HG02943 (cell line): ENCODE data around the gene KLHL21.
"Not testable (repeated sequence)": the region's sequence is repeated elsewhere in the genome, so short reads cannot be mapped to it uniquely, and the experiment has no call there.

Experiments used
- ATAC-seq: cut with Tn5 transposase; IDR thresholded peaks from one replicate; pipeline ENCODE4 v1.9.1; 2021; ENCODE audit warnings: mild to moderate bottlenecking, low read depth, moderate library complexity; ENCODE audit not compliant: unreplicated experiment

KLHL21 gene

GRCh38 chr1:6602669-6603237 lies at the start of gene KLHL21:
TSS of gene KLHL21 (minus strand) at chr1:6602869. CDS start at chr1:6602817, 52 bp downstream.
- peak; percentile 44 for ATAC-seq

GRCh38 chr1:6651909-6652308 lies 49.2 kb upstream of the KLHL21 start:
- no peak for ATAC-seq

DNA sequence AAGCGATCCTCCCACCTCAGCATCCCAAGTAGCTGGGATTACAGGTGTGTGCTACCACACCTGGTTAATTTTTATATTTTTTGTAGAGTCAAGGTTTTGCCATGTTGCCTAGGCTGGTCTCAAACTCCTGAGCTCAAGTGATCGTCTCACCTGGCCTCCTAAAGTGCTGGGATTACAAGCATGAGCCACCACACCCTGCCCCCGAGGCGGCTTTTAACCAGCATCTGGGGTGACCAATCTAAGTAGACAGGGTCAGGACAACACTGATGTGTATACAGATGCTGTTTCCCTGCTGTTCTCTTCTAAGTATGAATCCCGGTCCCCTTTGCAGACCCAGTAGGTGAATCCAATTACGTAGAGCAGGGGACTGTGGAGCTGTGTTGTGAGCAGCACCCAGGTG lies 45.9 kb upstream of the KLHL21 start:
- ATAC-seq = no peak

DNA sequence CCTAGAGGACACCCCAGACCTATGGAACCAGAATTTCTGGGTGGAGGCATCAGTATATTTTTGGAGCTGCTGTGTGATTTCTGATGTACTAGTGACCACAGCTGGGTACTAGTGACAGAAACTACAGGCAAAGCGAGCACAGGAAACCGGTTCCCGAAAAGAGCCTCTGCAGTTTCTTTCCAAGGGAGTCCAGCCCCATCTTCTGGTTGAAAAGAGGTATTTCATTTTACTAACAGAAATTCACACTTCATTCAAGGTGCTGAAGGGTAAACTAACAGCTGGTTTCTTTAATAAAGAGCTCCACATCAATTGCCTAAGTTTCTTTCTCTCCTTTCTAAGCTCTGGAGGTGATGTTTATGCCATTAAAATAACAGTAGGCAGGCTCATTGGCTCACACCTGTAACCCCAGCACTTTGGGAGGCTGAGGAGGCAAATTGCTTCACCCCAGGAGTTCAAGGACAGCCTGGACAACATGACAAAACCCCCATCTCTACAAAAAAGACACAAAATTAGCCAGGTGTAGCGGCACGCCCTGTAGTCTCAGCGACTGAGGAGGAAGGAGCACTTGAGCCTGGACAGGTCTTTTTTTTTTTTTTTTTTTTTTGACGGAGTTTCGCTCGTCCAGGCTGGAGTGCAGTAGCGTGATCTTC lies 44.0 kb upstream of the KLHL21 start:
- ATAC-seq = no peak

GRCh38 chr1:6645018-6645417 lies 42.3 kb upstream of the KLHL21 start:
- ATAC-seq = no peak

- not testable (repeated sequence) for ATAC-seq
These were observed 38.2 kb upstream of the KLHL21 start for GRCh38 chr1:6640867-6641266.

GRCh38 chr1:6638226-6638625 lies 35.6 kb upstream of the KLHL21 start:
- ATAC-seq = no peak

DNA sequence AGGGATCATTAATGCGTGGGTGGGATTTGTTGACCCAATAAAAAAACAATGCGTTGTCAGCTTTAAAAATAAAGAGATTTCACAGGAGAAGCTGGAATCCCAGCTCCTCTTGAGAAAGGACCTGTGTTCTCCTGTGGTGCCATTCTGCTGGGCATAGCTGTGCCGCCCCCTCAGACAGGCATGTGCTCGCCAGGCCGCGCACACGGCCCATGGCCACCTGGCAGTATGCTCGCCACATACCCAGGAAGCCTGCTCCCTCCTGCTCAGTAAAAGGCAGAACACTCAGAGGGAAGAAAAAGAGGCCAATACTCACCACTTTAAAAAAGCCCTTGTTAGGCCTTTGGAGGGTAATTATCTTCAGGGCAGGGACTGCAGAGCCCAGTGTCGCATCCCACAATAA lies 35.1 kb upstream of the KLHL21 start:
- ATAC-seq = no peak

DNA sequence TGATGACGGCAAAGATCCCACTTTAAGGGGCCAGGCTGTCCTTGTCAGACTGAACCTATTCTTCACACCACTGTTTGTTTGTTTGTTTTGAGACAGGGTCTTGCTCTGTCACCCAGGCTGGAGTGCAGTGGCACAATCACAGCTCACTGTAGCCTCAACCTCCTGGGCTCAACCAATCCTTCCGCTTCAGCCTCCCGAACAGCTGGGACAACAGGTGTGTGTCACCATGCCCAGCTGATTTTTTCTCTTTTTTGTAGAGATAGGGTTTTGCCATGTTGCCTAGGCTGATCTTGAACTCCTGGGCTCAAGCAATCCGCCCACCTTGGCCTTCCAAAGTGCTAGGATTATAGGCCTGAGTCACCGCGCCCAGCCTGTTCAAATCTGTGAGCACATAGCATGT lies 34.1 kb upstream of the KLHL21 start:
- not testable (repeated sequence) for ATAC-seq

- ATAC-seq = no peak
These were observed 33.5 kb upstream of the KLHL21 start for GRCh38 chr1:6635910-6636760.

DNA sequence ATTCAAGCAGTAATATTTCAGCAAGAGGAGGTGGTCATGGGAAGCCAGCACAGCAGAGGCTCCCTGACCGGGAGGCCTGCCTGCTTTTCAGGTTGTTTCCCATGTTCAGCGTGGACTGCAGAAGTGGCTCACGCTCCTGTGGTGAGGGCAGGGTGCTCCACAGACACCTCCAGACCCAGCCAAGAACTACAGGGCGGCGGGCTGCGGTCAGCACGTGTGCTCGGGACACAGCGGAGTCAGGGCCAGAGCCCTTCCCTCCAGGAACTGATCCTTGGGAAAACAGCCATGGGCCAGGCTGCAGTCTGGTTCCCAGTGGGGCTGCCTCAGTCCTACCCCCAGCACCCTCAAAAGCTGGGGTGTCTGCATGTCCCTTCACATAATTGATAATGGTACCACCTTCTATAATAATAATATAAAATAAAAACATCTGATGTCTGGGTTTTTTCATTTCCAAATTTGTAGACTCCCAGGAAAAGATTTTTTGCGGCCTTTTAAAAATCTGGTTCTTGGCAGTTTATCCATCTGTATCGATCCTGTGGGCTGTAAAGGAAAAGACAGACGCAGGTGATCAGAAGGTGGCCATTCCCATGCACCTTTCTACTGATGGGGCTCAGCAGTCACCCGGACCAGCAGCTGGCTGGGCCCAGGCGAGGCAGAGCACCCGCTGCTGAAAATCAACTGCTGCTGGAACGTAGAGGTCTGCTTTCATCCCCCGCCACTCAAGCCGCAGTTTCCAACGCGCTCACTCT lies 32.7 kb upstream of the KLHL21 start:
- no peak for ATAC-seq

DNA sequence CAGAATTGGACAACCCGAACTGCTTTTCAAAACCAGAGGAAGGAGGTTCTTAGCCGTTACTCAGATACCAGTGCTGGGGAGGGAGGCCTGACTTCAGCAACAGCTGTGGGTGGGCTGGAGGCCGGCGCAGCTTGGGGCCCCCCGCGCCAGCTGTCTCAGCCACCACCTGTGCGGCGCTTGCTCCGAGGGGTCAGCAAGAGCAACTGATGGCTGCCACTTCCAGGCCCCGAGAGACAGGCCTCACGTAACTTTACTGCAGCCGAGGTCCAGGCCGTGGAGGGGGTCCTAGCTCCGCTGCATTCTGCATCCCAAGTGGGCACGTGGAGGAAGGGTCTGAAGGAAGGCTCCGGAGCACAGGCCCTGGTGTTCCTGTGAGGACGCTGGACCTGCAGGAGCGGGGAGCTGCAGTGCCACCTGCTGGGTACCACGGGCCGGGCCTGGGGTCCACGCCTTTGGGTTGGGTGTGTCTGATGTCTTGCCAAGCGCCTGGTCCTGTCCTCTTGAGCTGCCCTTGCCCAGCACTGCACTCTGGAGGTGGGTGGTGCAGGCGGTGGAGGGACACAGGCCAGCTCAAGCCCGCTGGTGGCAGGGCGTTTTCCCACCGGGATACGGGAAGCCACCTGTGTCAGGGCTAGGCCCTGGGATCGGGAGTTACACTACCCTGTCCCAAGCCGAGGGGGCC lies 31.8 kb upstream of the KLHL21 start:
- no peak for ATAC-seq

- ATAC-seq = no peak
These were observed 30.2 kb upstream of the KLHL21 start for GRCh38 chr1:6632588-6633514.

- no peak for ATAC-seq
These were observed 28.4 kb upstream of the KLHL21 start for GRCh38 chr1:6631058-6631457.

GRCh38 chr1:6630027-6630426 lies 27.4 kb upstream of the KLHL21 start:
- ATAC-seq = no peak

- ATAC-seq = no peak
These were observed 26.4 kb upstream of the KLHL21 start for GRCh38 chr1:6628971-6629479.

GRCh38 chr1:6627841-6628545 lies 25.3 kb upstream of the KLHL21 start:
- no peak for ATAC-seq

DNA sequence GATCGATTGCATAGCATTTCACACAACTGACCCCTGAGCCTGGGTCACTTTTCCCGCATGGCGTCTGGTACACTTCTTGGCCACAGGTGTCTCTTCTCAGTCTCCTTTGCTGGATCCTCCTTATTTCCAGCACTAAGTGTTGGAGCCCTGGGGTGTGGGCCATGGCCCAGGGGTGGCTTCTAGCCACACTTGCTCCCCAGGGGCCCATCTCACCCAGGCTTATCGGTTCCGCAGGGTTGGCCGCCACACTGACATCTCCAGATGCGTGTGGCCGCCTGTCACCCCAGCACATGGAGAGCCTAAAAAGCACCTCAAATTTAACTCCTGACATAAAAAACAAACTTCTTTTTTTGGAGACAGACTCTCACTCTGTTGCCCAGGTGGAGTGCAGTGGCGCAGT lies 24.4 kb upstream of the KLHL21 start:
- no peak for ATAC-seq
